Measurements from ENCODE around the gene BEX4. TPM values are rescaled to one million over a fixed set of nuclear protein-coding genes. Genes with fewer than 3 reads are reported as not detected.
"Not testable (repeated sequence)": the region's sequence is repeated elsewhere in the genome, so short reads cannot be mapped to it uniquely, and the experiment has no call there.

The BEX4 gene, protein sequence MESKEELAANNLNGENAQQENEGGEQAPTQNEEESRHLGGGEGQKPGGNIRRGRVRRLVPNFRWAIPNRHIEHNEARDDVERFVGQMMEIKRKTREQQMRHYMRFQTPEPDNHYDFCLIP
- 24.9 TPM for total RNA-seq

DNA sequence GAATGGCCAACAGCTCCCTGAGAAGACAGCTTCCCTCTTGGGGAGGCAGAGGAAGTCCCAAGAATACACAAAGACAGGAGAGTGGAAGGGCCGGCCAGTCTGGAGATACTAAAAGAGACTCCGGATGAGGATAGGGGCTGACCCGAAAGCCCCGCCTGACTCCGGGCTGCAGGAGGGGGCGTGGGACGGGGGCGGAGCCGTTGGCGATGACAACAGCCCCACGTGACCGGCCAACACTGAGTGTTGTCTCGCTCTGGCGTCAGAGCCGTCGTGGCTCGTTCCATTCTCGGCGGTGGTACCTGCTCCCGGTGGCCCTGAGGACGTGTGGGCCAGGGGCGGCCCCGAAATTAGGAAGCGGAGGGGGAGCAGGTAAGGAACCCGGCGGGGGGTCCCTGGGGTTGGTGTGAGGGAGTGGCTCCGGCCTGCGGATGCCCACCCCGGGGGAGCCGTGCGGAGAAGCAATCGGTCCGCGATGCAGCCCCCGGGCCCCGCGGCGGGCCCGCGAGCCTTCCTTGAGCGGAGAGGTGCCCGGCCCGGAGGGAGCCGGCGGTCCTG lies at the start of gene BEX4:
BEX4 (plus strand) TSS at position 239 of the 555 bp plus-strand sequence. CDS start 1,046 bp downstream, outside the sequence.
- DNase-seq, result peak; percentile 91

DNA sequence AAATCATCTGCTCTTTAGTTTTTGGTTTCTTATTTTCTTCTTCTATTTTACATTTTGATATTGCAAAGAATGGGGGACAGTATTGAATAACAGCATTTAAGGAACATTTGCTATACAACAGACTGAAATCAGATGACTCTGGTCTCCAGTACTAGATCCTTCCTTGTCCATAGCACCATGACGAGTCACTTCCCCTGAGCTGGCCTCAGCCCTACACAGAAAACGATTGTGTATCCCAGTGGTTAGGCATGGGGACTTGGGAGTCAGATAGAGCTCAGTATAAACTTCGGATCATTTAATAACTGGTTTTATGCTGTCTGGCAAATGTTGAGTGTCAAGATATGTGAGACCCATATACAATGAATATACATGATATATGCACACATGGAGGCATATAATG lies 44.7 kb upstream of the BEX4 start:
- no peak for DNase-seq

DNA sequence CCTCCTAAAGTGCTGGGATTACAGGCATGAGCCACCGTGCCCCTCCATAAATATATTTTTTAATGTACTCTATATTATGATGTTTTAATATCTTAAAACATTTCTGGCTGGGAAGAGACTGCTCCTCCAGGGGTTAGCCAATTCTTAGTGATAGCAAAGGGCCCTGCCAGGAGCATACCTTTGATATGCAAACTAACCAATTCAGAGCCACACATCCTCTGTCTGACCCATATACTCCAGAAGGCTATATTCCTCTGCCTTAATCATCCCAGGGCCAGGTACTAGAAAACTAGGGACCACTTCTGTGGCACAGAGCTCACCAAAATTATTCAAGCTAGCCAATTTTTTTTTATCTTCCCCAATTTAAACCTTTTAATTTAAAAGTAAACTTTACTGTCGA lies 43.6 kb upstream of the BEX4 start:
- no peak for DNase-seq

DNA sequence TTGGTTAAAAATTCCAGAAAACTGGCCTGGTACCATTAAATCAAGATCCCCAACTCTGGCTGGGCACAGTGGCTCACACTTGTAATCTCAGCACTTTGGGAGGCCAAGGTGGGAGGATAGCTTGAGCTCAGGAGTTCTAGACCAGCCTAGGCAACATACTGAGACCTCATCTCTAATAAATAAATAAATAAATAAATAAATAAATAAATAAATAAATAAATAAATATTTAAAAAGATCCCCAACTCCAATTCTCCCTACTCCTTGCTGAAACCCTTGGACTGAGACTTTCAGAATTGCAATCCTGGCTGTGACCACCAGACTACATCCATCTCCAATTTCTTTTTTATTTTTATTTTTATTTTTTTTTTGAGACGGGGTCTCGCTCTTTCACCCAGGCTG lies 39.7 kb upstream of the BEX4 start:
- not testable (repeated sequence) for DNase-seq

DNA sequence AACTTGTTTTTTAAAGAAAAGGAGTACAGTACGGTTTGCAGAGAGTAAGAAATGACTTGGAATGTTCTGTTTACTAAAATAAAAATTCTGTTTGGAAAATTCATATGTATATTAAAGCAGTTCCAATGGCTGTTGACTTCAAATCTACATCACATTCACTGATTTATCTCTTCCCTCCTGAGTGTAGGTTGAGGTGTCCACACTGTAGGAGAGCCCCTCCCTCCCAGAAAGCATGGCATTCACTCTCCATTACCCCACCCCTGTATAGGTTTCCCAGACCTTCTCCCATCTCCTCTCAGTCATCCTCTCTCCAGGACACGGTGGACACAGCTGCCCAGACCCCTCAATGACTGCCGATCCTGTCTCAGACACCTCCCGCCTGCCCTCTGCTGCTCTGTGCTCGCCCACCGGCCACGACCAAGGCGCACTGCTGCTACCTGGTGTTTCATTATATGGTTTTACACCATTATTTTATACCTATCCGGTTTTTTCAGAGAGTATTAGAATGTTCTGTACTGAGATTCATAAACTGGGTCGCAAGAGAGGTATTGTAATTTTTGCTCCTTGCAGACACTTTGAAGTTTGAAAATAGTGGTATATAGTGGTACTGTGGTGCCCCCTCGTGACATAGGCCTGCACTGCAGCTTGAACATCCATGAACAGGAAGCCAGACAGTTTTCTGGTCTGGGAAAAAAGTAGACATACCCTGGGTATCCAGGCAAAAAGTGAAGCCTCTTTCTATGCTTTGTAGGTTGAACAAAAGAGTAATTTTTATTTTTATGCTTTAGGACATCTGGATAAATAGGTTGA lies 38.8 kb upstream of the BEX4 start:
- peak; percentile 62 for DNase-seq

DNA sequence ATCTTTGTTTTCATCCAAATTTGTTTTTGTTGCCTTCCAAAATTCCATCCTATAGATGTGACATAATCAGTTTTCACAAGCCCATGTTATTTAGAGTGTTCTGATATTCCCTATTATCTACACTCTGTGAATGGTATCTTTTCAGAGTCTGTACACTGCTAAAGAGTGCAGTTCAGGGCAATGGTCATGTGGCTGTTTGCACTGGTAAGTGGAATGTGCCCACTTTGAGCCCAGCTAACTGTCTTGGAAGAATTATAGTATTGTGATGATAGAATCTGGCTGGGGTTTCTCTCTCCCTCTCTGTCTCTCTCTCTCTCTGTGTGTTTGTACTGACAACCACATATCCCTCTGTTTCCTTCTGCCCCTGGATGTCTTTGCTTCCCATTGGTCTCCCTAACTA lies 37.4 kb upstream of the BEX4 start:
- DNase-seq, result no peak

DNA sequence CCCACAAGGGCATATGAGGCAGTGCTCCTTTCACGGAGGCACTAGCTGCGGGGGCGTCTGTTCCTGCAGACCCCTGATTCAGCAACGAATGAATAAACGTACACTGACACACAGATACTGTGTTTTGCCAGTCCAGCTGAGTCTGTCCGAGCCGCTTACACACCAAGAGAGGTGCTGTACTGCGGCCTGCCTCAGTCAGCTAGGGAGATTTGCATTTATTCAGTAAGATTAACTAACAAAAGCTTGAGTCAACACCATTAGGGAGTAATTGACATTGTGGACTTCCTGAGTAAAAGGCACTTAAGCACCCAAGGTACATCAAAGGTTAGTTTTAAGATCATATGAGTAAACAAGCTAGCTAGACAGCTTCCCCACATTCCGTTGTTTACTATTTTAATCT lies 31.0 kb upstream of the BEX4 start:
- no peak for DNase-seq

DNA sequence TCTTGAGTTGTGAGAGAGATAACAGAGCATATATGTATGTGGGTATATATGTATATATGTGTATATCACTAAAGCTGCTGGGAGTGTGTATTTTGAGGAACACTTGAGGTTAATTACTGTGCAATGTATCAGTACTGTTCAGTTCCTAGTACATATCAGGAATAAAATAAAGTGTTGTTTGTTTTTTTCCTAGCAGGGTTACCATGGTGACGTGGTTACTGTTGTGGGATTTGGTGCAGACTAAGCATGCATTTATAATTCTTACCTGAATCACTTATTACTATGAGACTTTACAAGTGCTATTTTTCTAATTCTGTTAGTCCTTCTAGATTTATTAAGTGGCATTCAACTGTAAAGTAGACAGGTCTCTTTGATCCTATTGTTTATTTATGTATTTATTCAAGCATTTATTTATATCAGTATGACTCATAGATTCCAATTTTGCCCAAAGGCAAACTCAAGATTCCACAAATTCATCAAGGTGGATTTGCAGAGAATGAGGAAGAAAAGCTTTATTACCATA lies 26.9 kb upstream of the BEX4 start:
- DNase-seq, result no peak

DNA sequence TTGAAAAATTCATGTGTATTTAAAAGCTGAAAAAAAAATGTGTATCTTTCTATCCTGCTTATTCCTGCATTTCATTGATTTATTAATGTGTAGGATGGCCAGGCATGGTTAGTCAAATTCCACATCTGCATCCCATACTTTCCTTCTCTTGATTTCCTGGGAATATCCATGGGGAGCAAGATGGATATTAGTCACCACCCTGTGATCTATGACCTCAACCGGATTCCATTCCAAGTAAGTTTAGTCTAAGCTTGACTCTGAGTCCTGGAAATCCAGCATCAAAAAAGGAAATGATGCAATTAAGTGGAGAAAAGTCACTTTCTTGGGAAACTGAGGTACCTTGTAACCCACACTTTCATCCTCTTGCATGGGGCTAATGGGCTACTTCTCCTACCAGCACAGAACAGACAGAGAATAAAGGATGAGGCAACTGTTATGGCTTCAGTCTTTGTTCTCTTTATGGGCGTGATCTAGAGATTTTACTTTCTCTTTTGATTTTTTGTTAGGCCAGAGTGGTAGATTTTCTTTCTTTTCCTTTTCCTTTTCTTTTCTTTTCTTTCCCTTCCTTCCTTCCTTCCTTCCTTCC lies 17.1 kb upstream of the BEX4 start:
- no peak for DNase-seq

DNA sequence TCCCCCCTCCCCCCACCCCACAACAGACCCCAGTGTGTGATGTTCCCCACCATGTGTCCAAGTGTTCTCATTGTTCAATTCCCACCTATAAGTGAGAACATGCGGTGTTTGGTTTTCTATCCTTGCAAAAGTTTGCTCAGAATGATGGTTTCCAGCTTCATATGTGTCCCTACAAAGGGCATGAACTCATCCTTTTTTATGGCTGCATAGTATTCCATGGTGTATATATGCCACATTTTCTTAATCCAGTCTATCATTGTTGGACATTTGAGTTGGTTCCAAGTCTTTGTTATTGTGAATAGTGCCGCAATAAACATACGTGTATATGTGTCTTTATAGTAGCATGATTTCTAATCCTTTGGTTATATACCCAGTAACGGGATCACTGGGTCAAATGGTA lies 16.2 kb upstream of the BEX4 start:
- not testable (repeated sequence) for DNase-seq

DNA sequence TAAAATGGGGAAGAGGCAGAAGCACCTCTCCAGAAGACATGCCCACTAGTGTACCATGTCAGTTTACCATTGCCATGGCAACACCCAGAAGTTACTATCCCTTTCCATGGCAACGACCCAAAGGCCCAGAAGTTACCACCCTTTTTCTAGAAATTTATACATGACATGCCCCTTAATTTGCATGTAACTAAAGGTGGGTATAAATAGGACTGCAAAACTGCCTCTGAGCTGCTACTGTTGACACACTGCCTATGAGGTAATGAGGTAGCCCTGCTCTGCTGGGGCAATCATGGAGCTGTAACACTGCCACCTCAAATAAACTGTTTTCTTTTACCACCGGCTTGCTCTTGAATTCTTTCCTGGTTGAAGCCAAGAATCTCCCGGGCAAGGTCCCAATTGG lies 13.9 kb upstream of the BEX4 start:
- DNase-seq, result no peak

DNA sequence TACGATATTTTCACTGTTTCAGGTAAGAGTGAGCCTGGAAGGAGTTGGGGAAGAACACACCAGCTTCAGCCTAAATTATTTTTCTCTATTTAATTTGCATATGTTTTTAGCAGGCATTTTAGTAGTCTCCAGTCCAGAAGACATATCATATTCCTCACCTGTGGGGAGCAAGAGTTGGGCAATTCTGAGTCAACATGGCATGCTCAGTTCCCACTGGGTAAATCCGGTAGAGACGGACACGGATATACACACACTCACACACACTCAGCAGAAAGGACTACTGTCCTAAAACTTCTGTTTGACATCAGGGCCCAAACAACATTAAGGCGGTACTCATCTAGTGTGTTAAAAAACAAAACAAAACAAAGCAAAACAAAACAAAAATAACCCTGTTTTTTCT lies 4.9 kb upstream of the BEX4 start:
- no peak for DNase-seq

DNA sequence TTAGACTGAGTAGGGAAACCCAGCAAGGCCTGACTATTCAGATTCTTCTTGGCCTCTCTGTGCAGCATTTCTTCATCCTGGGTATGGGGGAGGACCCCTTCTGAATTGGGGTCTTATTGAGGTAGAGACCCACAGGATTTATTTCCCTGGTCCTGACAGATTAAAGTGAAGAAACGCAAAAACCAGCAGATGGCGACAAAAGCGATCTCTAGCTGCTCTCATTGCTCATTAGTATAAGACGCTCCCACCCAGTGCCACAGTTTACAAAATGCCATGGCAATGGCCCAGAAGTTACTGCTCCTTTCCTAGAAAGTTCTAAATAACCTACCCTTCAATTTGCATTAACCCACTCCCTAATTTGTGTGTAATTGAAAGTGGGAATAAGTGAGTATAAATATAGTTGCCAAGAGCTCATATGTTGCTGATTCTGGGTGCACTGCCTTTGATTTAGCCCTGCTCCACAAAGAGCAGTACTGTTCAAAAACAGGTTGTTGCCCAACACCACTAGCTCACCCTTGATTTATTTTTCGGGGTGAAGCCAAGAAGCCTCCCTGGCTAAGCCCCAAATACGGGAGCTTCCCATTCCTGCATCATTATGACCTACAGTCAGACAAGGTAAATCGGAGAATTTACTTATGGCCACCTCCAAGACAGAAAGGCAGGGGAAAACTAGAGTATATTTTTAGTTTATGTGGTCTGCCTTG lies 3.7 kb upstream of the BEX4 start:
- DNase-seq, result peak; percentile 78

DNA sequence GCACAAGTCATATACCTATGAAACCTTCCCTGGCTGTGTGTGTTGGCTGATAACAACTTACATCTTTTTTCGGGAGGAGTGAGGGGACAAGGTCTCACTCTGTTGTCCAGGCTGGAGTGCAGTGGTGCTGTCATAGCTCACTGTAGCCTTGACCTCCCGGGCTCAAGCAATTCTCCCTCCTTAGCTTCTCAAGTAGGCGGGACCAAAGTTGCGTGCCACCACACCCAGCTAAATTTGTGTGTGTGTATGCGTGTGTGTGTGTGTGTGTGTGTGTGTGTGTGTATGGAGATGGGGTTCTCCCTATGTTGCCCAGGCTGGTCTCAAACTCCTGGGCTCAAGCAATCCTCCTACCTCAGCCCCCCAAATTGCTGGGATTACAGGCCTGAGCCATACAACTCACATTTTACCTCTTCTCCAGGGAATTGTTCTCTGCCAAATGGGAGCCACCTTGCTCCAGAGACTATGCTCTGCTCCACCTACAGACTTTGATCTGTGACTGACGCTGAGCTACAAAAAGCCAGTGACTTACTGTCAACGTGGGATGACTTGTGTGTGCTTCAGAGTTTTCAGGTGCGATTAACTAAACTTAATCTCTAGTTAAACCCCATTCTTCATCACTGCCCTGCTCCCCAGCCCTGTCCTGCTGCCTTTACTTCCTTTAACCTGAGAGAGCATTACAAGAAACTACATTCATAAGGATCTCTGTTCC lies 2.0 kb upstream of the BEX4 start:
- DNase-seq, result no peak

DNA sequence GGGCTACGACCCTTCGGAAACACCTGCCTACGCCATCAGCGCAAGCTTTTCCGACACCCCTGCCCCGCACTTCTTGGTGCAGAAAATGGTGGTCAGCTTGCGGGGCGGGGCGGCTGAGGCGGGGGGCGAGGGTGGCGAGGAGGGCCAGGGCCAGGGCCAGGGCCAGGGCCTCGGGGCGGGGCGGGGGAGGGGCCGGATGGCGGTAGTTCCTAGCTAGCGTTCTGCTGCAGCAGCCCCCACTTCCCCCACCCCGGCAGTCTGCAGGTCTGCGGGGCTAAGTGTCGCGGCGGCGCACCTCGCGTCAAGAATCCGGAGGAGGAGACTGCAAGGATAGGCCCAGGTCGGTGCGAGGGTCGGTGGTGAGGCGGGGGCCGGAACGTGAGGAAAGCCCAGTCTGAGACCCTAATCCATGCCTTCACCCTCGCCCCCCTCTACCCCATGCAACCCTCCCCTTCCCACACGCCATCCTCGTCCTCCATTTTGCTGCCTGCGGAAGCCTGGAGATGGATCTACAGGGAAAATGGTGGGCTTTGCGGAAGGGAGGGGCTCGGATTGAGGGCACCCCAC lies 600 bp downstream of the BEX4 start:
- DNase-seq, result peak; percentile 63

DNA sequence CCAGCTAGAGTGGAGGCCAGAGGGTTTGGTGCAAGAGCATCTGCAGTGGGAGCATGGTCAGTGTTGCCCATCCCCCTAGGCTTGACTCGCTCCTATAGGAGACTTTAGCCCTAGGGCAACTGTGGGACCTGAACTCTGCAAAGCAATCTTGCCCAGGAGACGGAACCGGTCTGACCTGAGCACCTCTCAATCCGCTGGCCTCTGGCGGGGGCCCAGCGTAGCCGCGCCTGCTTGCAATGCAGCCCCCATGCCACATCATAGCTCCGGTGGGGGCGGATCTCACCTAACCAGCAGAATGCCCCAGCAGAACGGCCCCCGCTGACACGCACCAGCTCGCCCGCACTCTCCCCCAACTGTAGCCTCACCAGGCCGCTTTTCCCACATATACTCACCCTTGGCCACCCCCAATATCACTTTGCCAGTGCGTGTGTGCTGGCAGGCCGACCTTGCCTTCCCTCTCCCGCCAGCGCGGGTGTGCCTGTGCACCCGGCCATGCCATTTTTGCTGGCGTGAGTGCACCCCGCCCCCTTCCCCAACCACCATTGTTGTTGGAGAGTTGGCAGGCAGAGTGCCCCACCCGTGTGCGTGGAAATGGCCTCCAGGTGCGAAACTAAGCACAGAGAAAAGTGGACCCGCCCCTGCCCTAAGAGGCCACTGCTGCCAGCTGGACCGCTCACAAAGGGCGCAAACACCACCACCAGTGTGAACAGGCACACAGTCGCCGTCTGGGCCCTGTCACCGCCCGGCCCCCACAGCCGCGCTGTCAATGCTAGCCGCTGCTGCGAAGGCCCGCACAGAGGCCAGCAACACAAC lies 5.8 kb downstream of the BEX4 start:
- no peak for DNase-seq

DNA sequence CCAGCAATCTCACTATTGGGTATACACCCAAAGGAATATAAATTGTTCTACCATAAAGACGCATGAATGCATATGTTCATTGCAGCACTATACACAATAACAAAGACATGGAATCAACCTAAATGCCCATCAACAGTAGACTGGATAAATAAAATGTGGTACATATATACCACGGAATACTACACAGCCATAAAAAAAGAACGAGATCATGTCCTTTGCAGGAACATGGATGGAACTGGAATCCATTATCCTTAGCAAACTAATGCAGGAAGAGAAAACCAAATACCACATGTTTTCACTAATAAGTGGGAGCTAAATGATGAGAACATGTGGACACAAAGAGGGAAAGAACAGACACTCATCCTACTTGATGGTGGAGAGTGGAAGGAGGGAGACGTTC lies 11.0 kb downstream of the BEX4 start:
- not testable (repeated sequence) for DNase-seq

DNA sequence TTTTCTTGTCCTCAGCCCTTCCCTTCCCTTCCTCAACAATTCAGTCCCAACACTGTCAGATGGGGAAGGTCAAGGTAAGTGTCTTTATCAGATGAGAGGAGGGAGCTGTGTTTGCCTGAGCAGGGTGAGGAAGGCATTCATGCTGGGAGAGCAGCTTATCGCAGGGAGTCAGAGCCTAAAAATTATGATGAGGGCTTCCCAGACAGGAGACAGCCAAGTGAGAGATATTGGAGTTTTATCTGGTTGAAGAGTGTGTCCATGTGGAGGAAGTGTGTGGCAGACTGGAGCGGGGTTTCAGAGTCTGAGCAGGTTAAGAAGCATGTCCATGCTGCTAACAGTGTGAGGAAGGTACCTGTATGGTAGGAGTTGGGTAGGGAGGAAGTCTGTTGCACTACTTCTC lies 18.4 kb downstream of the BEX4 start:
- no peak for DNase-seq

DNA sequence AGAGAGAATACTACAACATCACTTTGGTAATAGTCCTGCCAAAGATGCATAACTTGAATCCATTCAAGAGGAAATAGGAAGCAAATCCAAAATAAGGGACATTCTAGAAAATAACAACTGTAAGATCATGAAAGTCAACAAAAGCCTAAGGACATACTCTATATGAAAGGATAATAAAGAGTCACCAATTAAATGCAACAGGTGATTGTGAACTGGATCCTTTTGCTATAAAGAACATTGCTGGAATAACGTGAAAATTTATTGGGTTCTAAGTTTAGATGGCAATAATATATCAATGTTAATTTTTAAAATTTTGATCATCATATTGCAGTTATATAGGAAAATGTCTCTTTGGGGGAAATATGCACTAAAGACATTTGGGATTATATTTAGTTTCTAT lies 20.0 kb downstream of the BEX4 start:
- DNase-seq, result no peak

DNA sequence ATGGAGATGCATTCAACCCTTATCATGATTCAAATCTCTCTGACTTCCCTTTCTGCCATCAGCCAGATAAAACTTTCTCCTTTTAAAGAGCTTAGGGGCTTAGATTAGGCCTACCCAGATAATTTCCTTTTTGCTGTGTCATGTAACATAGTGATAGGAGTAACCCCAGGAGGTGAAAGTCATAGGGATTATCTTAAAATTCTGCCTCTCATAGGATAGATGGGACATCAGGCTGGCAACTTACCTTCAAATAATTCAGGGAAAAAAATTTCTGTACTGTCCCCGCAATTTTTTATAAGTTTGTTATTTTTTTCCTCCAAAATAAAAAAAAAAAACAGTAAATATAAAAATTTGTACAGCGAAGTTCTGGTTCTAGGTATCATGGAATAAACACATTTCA lies 20.7 kb downstream of the BEX4 start:
- DNase-seq, result not testable (repeated sequence)

DNA sequence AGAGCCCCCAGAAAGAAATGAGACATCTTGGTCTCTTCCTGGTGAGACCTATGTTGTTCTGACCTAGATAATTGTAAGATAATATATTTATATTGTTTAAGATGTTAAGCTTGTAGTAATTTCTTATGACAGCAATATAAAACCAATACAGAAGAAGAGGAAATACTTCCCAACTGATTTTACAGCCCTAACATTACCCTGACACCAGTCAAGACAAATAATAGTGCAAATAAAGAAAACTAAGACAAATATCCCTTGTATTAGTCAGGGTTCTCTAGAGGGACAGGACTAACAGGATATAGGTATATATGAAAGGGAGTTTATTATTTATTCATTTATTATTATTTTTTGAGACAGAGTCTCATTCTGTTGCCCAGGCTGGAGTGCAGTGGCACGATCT lies 21.4 kb downstream of the BEX4 start:
- no peak for DNase-seq

All from tongue (tissue), 2 donors.